Ishikawa (cell line): Measurements from ENCODE around the gene MCCD1.

ENCODE experiments used
- CEBPB ChIP-seq: IDR thresholded peaks from 2 replicates; pipeline ENCODE4 v1.6.1; 2012
- CREB1 ChIP-seq: IDR thresholded peaks from 2 replicates; pipeline ENCODE4 v1.6.1; 2012; ENCODE audit warnings: low read depth
- EGR1 ChIP-seq: IDR thresholded peaks from 2 replicates; pipeline ENCODE4 v1.6.1; 2012
- EP300 ChIP-seq: IDR thresholded peaks from 2 replicates; pipeline ENCODE4 v1.6.1; 2012; ENCODE audit warnings: borderline replicate concordance
- FOXM1 ChIP-seq: IDR thresholded peaks from 2 replicates; pipeline ENCODE4 v1.6.1; 2012; ENCODE audit warnings: low read depth, borderline replicate concordance
- MAX ChIP-seq: IDR thresholded peaks from 2 replicates; pipeline ENCODE4 v1.6.1; 2012
- NFIC ChIP-seq: IDR thresholded peaks from 2 replicates; pipeline ENCODE4 v1.6.1; 2012
- RAD21 ChIP-seq: IDR thresholded peaks from 2 replicates; pipeline ENCODE4 v1.6.1; 2012; ENCODE audit warnings: low read depth
- REST ChIP-seq: IDR thresholded peaks from 2 replicates; pipeline ENCODE4 v1.6.1; 2012; ENCODE audit warnings: low read depth, mild to moderate bottlenecking
- TAF1 ChIP-seq: IDR thresholded peaks from 2 replicates; pipeline ENCODE4 v1.6.1; 2012; ENCODE audit warnings: low read depth, mild to moderate bottlenecking
- TCF12 ChIP-seq: IDR thresholded peaks from 2 replicates; pipeline ENCODE4 v1.6.1; 2012; ENCODE audit warnings: low read depth
- TEAD4 ChIP-seq: IDR thresholded peaks from 2 replicates; pipeline ENCODE4 v1.6.1; 2012
- USF1 ChIP-seq: IDR thresholded peaks from 2 replicates; pipeline ENCODE4 v1.6.1; 2012
- YY1 ChIP-seq: IDR thresholded peaks from 2 replicates; pipeline ENCODE4 v1.6.1; 2012; ENCODE audit warnings: low read depth
- ZBTB7A ChIP-seq: IDR thresholded peaks from 2 replicates; pipeline ENCODE4 v1.6.1; 2012; ENCODE audit warnings: low read depth

MCCD1 gene

GRCh38 chr6:31528821-31529328 is at the start of gene MCCD1:
Gene MCCD1 (plus strand): TSS chr6:31528962. CDS start chr6:31529015, 53 bp downstream.
- TF ChIP-seq REST (no peak), EGR1 (no peak), FOXM1 (no peak), TCF12 (no peak), MAX (no peak), RAD21 (no peak), USF1 (no peak), TEAD4 (no peak), NFIC (no peak), CREB1 (no peak), EP300 (no peak), ZBTB7A (no peak), YY1 (no peak), CEBPB (no peak)

GRCh38 chr6:31479151-31479932 is 49.4 kb upstream of the MCCD1 start:
- TF ChIP-seq RAD21 (no peak), NFIC (no peak), FOXM1 (no peak), CEBPB (no peak), ZBTB7A (no peak), MAX (no peak), REST (no peak), USF1 (no peak), TAF1 (no peak), CREB1 (no peak), EGR1 (no peak), TEAD4 (no peak), EP300 (no peak), YY1 (no peak), TCF12 (no peak)

GRCh38 chr6:31479933-31480535 is 48.7 kb upstream of the MCCD1 start:
- TF ChIP-seq NFIC (peak; percentile 39; the same call in 1 of the 2 replicates), TCF12 (no peak)

GRCh38 chr6:31480574-31480973 is 48.2 kb upstream of the MCCD1 start:
- TF ChIP-seq ZBTB7A (no peak), TCF12 (no peak), CEBPB (no peak), NFIC (no peak), REST (no peak), EP300 (no peak), FOXM1 (no peak), TEAD4 (no peak), RAD21 (no peak), MAX (no peak), TAF1 (no peak), CREB1 (no peak), USF1 (no peak), YY1 (no peak), EGR1 (no peak)
